ENCODE data around the gene HACD4.
A peak's percentile ranks its signal among the peaks of the same experiment; 100 is the strongest.

Gene HACD4

GRCh38 chr9:21037278-21037677 lies 5.8 kb upstream of the HACD4 start:
- H3K4me3 ChIP-seq (ENCODE audit: low read length): no peak overlapping the region
- TF ChIP-seq CTCF (IDR thresholded peaks at IDR 0.05; ENCODE audit: insufficient read depth, low read depth, low read length, missing control alignments): no peak
- no peak for DNase-seq (ENCODE audit: low read depth)

GRCh38 chr9:21031808-21032183 lies 356 bp upstream of the HACD4 start:
- no peak for DNase-seq (ENCODE audit: low read depth)
- H3K4me3 ChIP-seq (ENCODE audit: low read length): peak overlapping the region; percentile 41
- TF ChIP-seq CTCF (IDR thresholded peaks at IDR 0.05; ENCODE audit: insufficient read depth, low read depth, low read length, missing control alignments): no peak

GRCh38 chr9:21030389-21031035 lies 928 bp downstream of the HACD4 start:
- no peak for TF ChIP-seq CTCF (IDR thresholded peaks at IDR 0.05; ENCODE audit: insufficient read depth, low read depth, low read length, missing control alignments)
- DNase-seq (ENCODE audit: low read depth): peak; percentile 65
- H3K4me3 ChIP-seq (ENCODE audit: low read length): no peak overlapping the region

- no peak for DNase-seq (ENCODE audit: low read depth)
- no peak overlapping the region for H3K4me3 ChIP-seq (ENCODE audit: low read length)
- no peak for TF ChIP-seq CTCF (IDR thresholded peaks at IDR 0.05; ENCODE audit: insufficient read depth, low read depth, low read length, missing control alignments)
These were observed 1.8 kb downstream of the HACD4 start for GRCh38 chr9:21029661-21030060.

GRCh38 chr9:21028466-21028865 lies 3.0 kb downstream of the HACD4 start:
- no peak overlapping the region for H3K4me3 ChIP-seq (ENCODE audit: low read length)
- no peak for TF ChIP-seq CTCF (IDR thresholded peaks at IDR 0.05; ENCODE audit: insufficient read depth, low read depth, low read length, missing control alignments)
- DNase-seq (ENCODE audit: low read depth): no peak

GRCh38 chr9:21027295-21027694 lies 4.1 kb downstream of the HACD4 start:
- no peak for TF ChIP-seq CTCF (IDR thresholded peaks at IDR 0.05; ENCODE audit: insufficient read depth, low read depth, low read length, missing control alignments)
- DNase-seq (ENCODE audit: low read depth): peak; percentile 14
- no peak overlapping the region for H3K4me3 ChIP-seq (ENCODE audit: low read length)

GRCh38 chr9:21023861-21024260 lies 7.6 kb downstream of the HACD4 start:
- no peak overlapping the region for H3K4me3 ChIP-seq (ENCODE audit: low read length)
- DNase-seq (ENCODE audit: low read depth): no peak
- TF ChIP-seq CTCF (IDR thresholded peaks at IDR 0.05; ENCODE audit: insufficient read depth, low read depth, low read length, missing control alignments): no peak
